IPS-20b (cell line): Measurements from ENCODE around the gene CYTH4.

Source experiments
- H3K27ac ChIP-seq: one replicate; pipeline ENCODE4 v1.5.1; 2013; ENCODE audit warnings: low read length
- H3K27me3 ChIP-seq: 2 replicates; pipeline ENCODE4 v1.6.1; 2013; ENCODE audit warnings: mild to moderate bottlenecking, low read length, inconsistent platforms; ENCODE audit not compliant: insufficient read depth
- H3K36me3 ChIP-seq: 2 replicates; pipeline ENCODE4 v1.6.1; 2013; ENCODE audit warnings: low read depth, mild to moderate bottlenecking, inconsistent platforms, low read length, moderate library complexity; ENCODE audit not compliant: insufficient read depth
- H3K4me1 ChIP-seq: 2 replicates; pipeline ENCODE4 v1.6.1; 2013; ENCODE audit warnings: mild to moderate bottlenecking, control low read depth, inconsistent platforms, low read length, moderate library complexity; ENCODE audit not compliant: insufficient read depth
- H3K4me3 ChIP-seq: 2 replicates; pipeline ENCODE4 v1.5.1; 2013; ENCODE audit warnings: mild to moderate bottlenecking, low read length, inconsistent platforms
- H3K9ac ChIP-seq: 2 replicates; pipeline ENCODE4 v1.6.1; 2013; ENCODE audit warnings: low read depth, mild to moderate bottlenecking, inconsistent platforms, low read length, moderate library complexity
- H3K9me3 ChIP-seq: 2 replicates; pipeline ENCODE4 v1.6.1; 2013; ENCODE audit warnings: mild to moderate bottlenecking, low read depth, low read length, inconsistent platforms; ENCODE audit not compliant: insufficient read depth

Gene CYTH4

GRCh38 chr22:37342065-37342464, 59.8 kb downstream of the CYTH4 start:
- Histone ChIP-seq H3K27me3 (peaks cover 23% of the 10 kb centered on the region), H3K36me3 (no peaks in the 10 kb centered on the region), H3K4me3 (no peak overlapping the region), H3K27ac (no peak overlapping the region), H3K4me1 (no peaks in the 10 kb centered on the region; the same call in 1 of the 2 replicates), H3K9me3 (no peaks in the 10 kb centered on the region), H3K9ac (no peak overlapping the region)

GRCh38 chr22:37343348-37343747, 61.0 kb downstream of the CYTH4 start:
- no peak overlapping the region for H3K27ac ChIP-seq
- peaks cover 22% of the 10 kb centered on the region for H3K27me3 ChIP-seq
- H3K4me3 ChIP-seq = no peak overlapping the region
- H3K4me1 ChIP-seq = no peaks in the 10 kb centered on the region; the same call in 1 of the 2 replicates
- no peaks in the 10 kb centered on the region for H3K36me3 ChIP-seq
- no peaks in the 10 kb centered on the region for H3K9me3 ChIP-seq
- no peak overlapping the region for H3K9ac ChIP-seq

- H3K9me3 ChIP-seq = no peaks in the 10 kb centered on the region
- H3K36me3 ChIP-seq = no peaks in the 10 kb centered on the region
- H3K4me1 ChIP-seq = no peaks in the 10 kb centered on the region; the same call in 1 of the 2 replicates
- no peak overlapping the region for H3K27ac ChIP-seq
- H3K4me3 ChIP-seq = no peak overlapping the region
- no peak overlapping the region for H3K9ac ChIP-seq
- peaks cover 22% of the 10 kb centered on the region for H3K27me3 ChIP-seq
These were observed 61.8 kb downstream of the CYTH4 start for GRCh38 chr22:37343863-37344734.

GRCh38 chr22:37344735-37345449, 62.6 kb downstream of the CYTH4 start:
- Histone ChIP-seq H3K27me3 (peaks cover 21% of the 10 kb centered on the region), H3K4me1 (no peaks in the 10 kb centered on the region; the same call in 1 of the 2 replicates), H3K9me3 (no peaks in the 10 kb centered on the region), H3K36me3 (no peaks in the 10 kb centered on the region), H3K27ac (no peak overlapping the region), H3K4me3 (no peak overlapping the region), H3K9ac (no peak overlapping the region)

- no peaks in the 10 kb centered on the region for H3K36me3 ChIP-seq
- no peak overlapping the region for H3K27ac ChIP-seq
- H3K4me1 ChIP-seq = no peaks in the 10 kb centered on the region; the same call in 1 of the 2 replicates
- H3K9me3 ChIP-seq = no peaks in the 10 kb centered on the region
- H3K27me3 ChIP-seq = peaks cover 10% of the 10 kb centered on the region
- no peak overlapping the region for H3K9ac ChIP-seq
- H3K4me3 ChIP-seq = no peak overlapping the region
These were observed 63.7 kb downstream of the CYTH4 start for GRCh38 chr22:37345863-37346504.

GRCh38 chr22:37346505-37346895, 64.2 kb downstream of the CYTH4 start:
- Histone ChIP-seq H3K27ac (no peak overlapping the region), H3K9ac (no peak overlapping the region)

GRCh38 chr22:37349043-37349814, 66.9 kb downstream of the CYTH4 start:
- no peak overlapping the region for H3K9ac ChIP-seq
- H3K4me3 ChIP-seq = no peak overlapping the region
- no peak overlapping the region for H3K27ac ChIP-seq
- H3K27me3 ChIP-seq = no peaks in the 10 kb centered on the region
- H3K4me1 ChIP-seq = no peaks in the 10 kb centered on the region
- no peaks in the 10 kb centered on the region for H3K36me3 ChIP-seq
- H3K9me3 ChIP-seq = no peaks in the 10 kb centered on the region

More at GRCh38 chr22:37346505-37346895, 64.2 kb downstream of the CYTH4 start:
- Histone ChIP-seq H3K9me3 (no peaks in the 10 kb centered on the region), H3K36me3 (no peaks in the 10 kb centered on the region), H3K27me3 (peaks cover 5% of the 10 kb centered on the region), H3K4me3 (no peak overlapping the region), H3K4me1 (no peaks in the 10 kb centered on the region; the same call in 1 of the 2 replicates)

- Histone ChIP-seq H3K27ac (no peak overlapping the region), H3K4me3 (no peak overlapping the region), H3K9ac (no peak overlapping the region), H3K36me3 (no peaks in the 10 kb centered on the region), H3K4me1 (no peaks in the 10 kb centered on the region), H3K27me3 (no peaks in the 10 kb centered on the region), H3K9me3 (no peaks in the 10 kb centered on the region)
These were observed 68.9 kb downstream of the CYTH4 start for GRCh38 chr22:37351232-37351631.

- H3K4me3 ChIP-seq = no peak overlapping the region
- H3K9me3 ChIP-seq = no peaks in the 10 kb centered on the region
- H3K27ac ChIP-seq = no peak overlapping the region
- H3K27me3 ChIP-seq = no peaks in the 10 kb centered on the region; the same call in 1 of the 2 replicates
- H3K36me3 ChIP-seq = no peaks in the 10 kb centered on the region
- no peaks in the 10 kb centered on the region for H3K4me1 ChIP-seq
- no peak overlapping the region for H3K9ac ChIP-seq
These were observed 70.2 kb downstream of the CYTH4 start for GRCh38 chr22:37352481-37352880.

- Histone ChIP-seq H3K4me3 (no peak overlapping the region), H3K27me3 (no peaks in the 10 kb centered on the region; the same call in 1 of the 2 replicates), H3K4me1 (no peaks in the 10 kb centered on the region), H3K27ac (no peak overlapping the region), H3K9me3 (no peaks in the 10 kb centered on the region), H3K36me3 (no peaks in the 10 kb centered on the region), H3K9ac (no peak overlapping the region)
These were observed 71.5 kb downstream of the CYTH4 start for GRCh38 chr22:37353839-37354238.

- no peaks in the 10 kb centered on the region for H3K9me3 ChIP-seq
- no peaks in the 10 kb centered on the region for H3K4me1 ChIP-seq
- no peak overlapping the region for H3K4me3 ChIP-seq
- H3K36me3 ChIP-seq = no peaks in the 10 kb centered on the region
- H3K9ac ChIP-seq = no peak overlapping the region
- no peak overlapping the region for H3K27ac ChIP-seq
- H3K27me3 ChIP-seq = no peaks in the 10 kb centered on the region; the same call in 1 of the 2 replicates
These were observed 72.0 kb downstream of the CYTH4 start for GRCh38 chr22:37354261-37354660.
